ENCODE measurements around the gene IGF2.

DNA sequence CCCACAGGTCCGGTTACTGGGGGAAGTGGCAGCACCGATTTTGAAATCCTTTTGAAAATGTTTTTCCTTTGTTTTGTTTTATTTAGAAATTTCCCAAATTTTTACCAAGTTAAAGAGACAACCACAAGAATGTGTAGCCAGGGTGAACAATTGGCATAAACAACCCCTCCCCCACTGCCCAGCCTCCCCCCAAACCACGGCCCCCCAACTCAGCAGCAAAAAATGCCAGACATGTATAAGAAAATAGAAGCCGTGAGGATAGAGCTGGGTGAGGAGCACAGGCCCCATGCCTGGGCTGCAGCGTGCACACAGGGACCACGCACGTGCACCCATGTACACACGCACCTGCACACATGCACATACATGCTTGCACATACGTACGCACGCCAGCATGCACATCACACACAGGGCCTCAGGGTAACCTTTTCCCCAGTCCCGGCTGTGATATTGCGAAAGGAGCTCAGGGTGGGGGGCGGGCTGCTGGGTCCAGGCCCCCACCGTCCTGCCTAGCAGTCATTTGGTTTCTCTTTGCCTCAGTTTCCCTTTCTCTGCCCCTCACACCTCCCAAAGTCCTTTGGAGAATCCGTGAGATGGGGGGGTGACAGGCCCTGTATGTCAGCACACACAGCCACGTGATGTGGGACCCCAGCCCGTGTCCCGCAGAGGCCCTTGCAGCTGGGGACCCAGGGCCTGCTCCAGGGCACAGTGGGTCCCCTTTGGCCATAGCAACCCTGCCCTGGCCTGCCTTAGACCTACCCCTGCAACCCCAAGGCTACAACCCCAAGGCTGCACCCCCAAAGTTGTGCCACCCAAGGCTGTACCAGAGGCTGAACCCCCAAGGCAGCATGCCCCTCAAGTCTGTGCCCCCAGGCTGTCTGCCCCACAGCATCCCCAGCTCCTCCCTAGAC lies 42.9 kb downstream of the IGF2 start:
- TF ChIP-seq, protein P1, sequence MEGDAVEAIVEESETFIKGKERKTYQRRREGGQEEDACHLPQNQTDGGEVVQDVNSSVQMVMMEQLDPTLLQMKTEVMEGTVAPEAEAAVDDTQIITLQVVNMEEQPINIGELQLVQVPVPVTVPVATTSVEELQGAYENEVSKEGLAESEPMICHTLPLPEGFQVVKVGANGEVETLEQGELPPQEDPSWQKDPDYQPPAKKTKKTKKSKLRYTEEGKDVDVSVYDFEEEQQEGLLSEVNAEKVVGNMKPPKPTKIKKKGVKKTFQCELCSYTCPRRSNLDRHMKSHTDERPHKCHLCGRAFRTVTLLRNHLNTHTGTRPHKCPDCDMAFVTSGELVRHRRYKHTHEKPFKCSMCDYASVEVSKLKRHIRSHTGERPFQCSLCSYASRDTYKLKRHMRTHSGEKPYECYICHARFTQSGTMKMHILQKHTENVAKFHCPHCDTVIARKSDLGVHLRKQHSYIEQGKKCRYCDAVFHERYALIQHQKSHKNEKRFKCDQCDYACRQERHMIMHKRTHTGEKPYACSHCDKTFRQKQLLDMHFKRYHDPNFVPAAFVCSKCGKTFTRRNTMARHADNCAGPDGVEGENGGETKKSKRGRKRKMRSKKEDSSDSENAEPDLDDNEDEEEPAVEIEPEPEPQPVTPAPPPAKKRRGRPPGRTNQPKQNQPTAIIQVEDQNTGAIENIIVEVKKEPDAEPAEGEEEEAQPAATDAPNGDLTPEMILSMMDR (IDR thresholded peaks at IDR 0.05): no peak
- TF ChIP-seq EZH2 (IDR thresholded peaks at IDR 0.05; ENCODE audit: borderline replicate concordance, insufficient read depth, low read depth, low read length, poor library complexity, severe bottlenecking): no peak

Data from B cell (primary cell).